Testis (tissue), 2 donors: Measurements from ENCODE around the gene SSBP3.

Experiments
- POLR2A ChIP-seq: fragments of 450-650 bp; IDR thresholded peaks from one replicate; pipeline ENCODE4 v1.6.1; 2017; ENCODE audit warnings: antibody characterized with exemption, mild to moderate bottlenecking, moderate library complexity
- TF ChIP-seq, protein P1 (sequence below), 3 experiments: fragments of 450-650 bp in 2 of 3; fragments of 200-600 bp in 1 of 3; sonication (generic) in 1 of 3; IDR thresholded peaks; one replicate each; pipeline ENCODE4 v1.5.1; 2016 to 2019; ENCODE audit warnings: antibody characterized with exemption in 3 of 3, mild to moderate bottlenecking in 2 of 3, moderate library complexity in 1 of 3

DNA sequence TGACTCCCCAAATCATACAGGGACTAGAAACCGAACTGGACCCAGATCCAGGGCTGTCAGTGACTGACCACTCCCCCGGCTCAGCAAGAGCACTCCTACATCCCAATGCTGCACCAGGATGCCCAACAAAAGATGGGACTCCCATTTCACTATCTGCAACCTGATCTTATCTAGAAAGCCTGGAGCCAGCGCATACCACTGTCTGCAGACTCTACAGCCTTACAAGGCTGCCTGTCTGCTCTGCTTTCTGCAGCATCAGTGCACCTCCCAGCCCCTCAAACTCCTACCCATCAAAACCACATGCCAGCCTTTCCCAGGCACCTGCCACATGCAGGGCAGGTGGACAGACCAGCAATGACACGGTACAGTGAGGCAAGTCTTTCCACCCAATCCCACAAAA, 52.2 kb downstream of the SSBP3 start:
- TF ChIP-seq, protein P1, sequence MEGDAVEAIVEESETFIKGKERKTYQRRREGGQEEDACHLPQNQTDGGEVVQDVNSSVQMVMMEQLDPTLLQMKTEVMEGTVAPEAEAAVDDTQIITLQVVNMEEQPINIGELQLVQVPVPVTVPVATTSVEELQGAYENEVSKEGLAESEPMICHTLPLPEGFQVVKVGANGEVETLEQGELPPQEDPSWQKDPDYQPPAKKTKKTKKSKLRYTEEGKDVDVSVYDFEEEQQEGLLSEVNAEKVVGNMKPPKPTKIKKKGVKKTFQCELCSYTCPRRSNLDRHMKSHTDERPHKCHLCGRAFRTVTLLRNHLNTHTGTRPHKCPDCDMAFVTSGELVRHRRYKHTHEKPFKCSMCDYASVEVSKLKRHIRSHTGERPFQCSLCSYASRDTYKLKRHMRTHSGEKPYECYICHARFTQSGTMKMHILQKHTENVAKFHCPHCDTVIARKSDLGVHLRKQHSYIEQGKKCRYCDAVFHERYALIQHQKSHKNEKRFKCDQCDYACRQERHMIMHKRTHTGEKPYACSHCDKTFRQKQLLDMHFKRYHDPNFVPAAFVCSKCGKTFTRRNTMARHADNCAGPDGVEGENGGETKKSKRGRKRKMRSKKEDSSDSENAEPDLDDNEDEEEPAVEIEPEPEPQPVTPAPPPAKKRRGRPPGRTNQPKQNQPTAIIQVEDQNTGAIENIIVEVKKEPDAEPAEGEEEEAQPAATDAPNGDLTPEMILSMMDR (IDR thresholded peaks at IDR 0.05), result no peak
- TF ChIP-seq POLR2A, result no peak
